Testis (tissue), 3 donors: ENCODE results near the gene IL23A. TPM values are rescaled to one million over a fixed set of nuclear protein-coding genes. Genes with fewer than 3 reads are reported as not detected.
A peak's percentile ranks its signal among the peaks of the same experiment; 100 is the strongest.

ENCODE experiments used
- DNase-seq: peaks from one replicate; pipeline ENCODE4 v3.0.0-alpha.2; 2019
- H3K27ac ChIP-seq, 2 donors: fragments of 200-600 bp; sonication (generic); one replicate each; pipeline ENCODE4 v1.5.1; 2019
- H3K27me3 ChIP-seq: fragments of 200-600 bp; sonication (generic); one replicate; pipeline ENCODE4 v1.5.1; 2019
- H3K36me3 ChIP-seq: fragments of 200-600 bp; sonication (generic); one replicate; pipeline ENCODE4 v1.5.1; 2017; ENCODE audit warnings: low read depth; ENCODE audit errors: missing control alignments
- H3K4me1 ChIP-seq: fragments of 200-600 bp; sonication (generic); one replicate; pipeline ENCODE4 v1.5.1; 2019
- H3K4me3 ChIP-seq, 2 donors: fragments of 200-600 bp; sonication (generic); one replicate each; pipeline ENCODE4 v1.5.1; 2017 to 2019
- H3K9me3 ChIP-seq: fragments of 200-600 bp; sonication (generic); one replicate; pipeline ENCODE4 v1.5.1; 2017
- CTCF ChIP-seq, 3 experiments: fragments of 450-650 bp in 2 of 3; fragments of 200-600 bp in 1 of 3; sonication (generic) in 1 of 3; IDR thresholded peaks; one replicate each; pipeline ENCODE4 v1.5.1; 2016 to 2019; ENCODE audit warnings: antibody characterized with exemption in 3 of 3, mild to moderate bottlenecking in 2 of 3, moderate library complexity in 1 of 3
- POLR2A ChIP-seq: fragments of 450-650 bp; IDR thresholded peaks from one replicate; pipeline ENCODE4 v1.6.1; 2017; ENCODE audit warnings: antibody characterized with exemption, mild to moderate bottlenecking, moderate library complexity
- whole genome bisulfite sequencing, 2 donors: methylation state at CpG; one replicate each; pipeline ENCODE4 v1.1.5; 2018; 5-methylcytosine and 5-hydroxymethylcytosine counted together
- intact Hi-C: fragments of 100-400 bp; cut with DNase I; formaldehyde crosslinking; loops from one replicate; pipeline ENCODE4 v1.15.1; 2023; ENCODE audit warnings: low total_unique reads
- polyA plus RNA-seq: library from polyadenylated mRNA; stranded (reverse); fragments of 350-450 nt; fragmentation: Illumina TruSeq; extraction: RNeasy Lipid Tissue Mini Kit (QIAGEN cat#74804); gene quantifications from one replicate; pipeline ENCODE4 v1.2.3, GENCODE V29; 2014; ENCODE audit warnings: low read depth, low replicate concordance; ENCODE audit not compliant: insufficient read depth
- total RNA-seq, 2 donors: library from RNA; depleted of rRNA; stranded (reverse); fragments of >200 nt; gene quantifications; one replicate each; pipeline ENCODE4 v1.2.3, GENCODE V29; 2016

Gene IL23A
- total and polyA plus RNA-seq, 3 donors from 2014 or later, result 8.1 to 34.9 (median 8.4) TPM

DNA sequence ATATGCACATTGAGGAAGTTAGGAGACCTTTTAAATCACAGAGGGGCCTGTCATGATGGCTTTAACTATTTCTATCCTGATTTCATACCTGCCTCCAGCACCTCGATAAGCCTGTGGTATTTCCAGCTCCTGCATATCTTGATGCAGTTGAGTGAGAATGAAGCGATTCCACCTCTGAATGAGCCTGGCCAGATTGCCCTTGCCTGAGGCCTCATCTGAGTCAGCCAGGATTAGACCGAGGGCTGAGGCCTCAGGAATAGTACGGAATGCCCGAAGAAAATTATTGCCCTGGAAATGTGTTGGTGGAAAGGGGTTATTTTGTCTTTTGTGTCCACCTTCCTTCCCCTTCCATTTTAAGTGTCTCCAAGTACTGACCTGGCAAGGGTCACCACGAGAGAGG is 14.5 kb upstream of the IL23A start:
- WGBS, 2 donors, result 89 to 91% methylated on average over 6 of the region's 6 CpGs

GRCh38 chr12:56326126-56326525 is 12.6 kb upstream of the IL23A start:
- Histone ChIP-seq H3K27ac (no peak overlapping the region), H3K4me1 (no peaks in the 10 kb centered on the region), H3K4me3 (no peak overlapping the region), H3K27me3 (no peaks in the 10 kb centered on the region), H3K36me3 (no peaks in the 10 kb centered on the region), H3K9me3 (no peaks in the 10 kb centered on the region)
- 95 to 99% methylated on average over 8 of the region's 8 CpGs for whole genome bisulfite sequencing, 2 donors
- no peak for DNase-seq
- intact Hi-C loops, result no loop called here
- no peak for TF ChIP-seq POLR2A
- TF ChIP-seq CTCF (IDR thresholded peaks at IDR 0.05), result no peak

More for the DNA sequence above, 14.5 kb upstream of the IL23A start:
- DNase-seq, result no peak
- Histone ChIP-seq H3K9me3 (no peaks in the 10 kb centered on the region), H3K27ac (no peak overlapping the region), H3K4me1 (no peaks in the 10 kb centered on the region), H3K36me3 (no peaks in the 10 kb centered on the region), H3K27me3 (no peaks in the 10 kb centered on the region), H3K4me3 (no peak overlapping the region)
- no peak for TF ChIP-seq CTCF (IDR thresholded peaks at IDR 0.05)
- intact Hi-C loops, result no loop called here

- TF ChIP-seq POLR2A, result no peak
- no peak for TF ChIP-seq CTCF (IDR thresholded peaks at IDR 0.05)
- Histone ChIP-seq H3K27me3 (no peaks in the 10 kb centered on the region), H3K36me3 (no peaks in the 10 kb centered on the region), H3K4me1 (no peaks in the 10 kb centered on the region), H3K4me3 (no peak overlapping the region), H3K27ac (no peak overlapping the region), H3K9me3 (no peaks in the 10 kb centered on the region)
- no peak for DNase-seq
- intact Hi-C loops, result no loop called here
- WGBS, 2 donors, result 80 to 91% methylated on average over 5 to 6 of the region's 6 CpGs
Measured at GRCh38 chr12:56326533-56326932, 12.2 kb upstream of the IL23A start.

- TF ChIP-seq POLR2A, result no peak
- WGBS, 2 donors, result 96 to 97% methylated on average over 7 of the region's 7 CpGs
- DNase-seq, result no peak
Measured at GRCh38 chr12:56330936-56331490, 7.7 kb upstream of the IL23A start.

GRCh38 chr12:56332512-56333196 is 6.0 kb upstream of the IL23A start:
- WGBS, 2 donors, result 76 to 83% methylated on average over 10 to 11 of the region's 11 CpGs
- intact Hi-C loops, result no loop called here
- H3K27ac ChIP-seq, result peak overlapping the region; percentile 90 to 93

More at GRCh38 chr12:56330936-56331490, 7.7 kb upstream of the IL23A start:
- Histone ChIP-seq H3K27ac (no peak overlapping the region), H3K9me3 (no peaks in the 10 kb centered on the region), H3K4me1 (no peaks in the 10 kb centered on the region), H3K36me3 (no peaks in the 10 kb centered on the region), H3K4me3 (no peak overlapping the region), H3K27me3 (no peaks in the 10 kb centered on the region)
- intact Hi-C loops, result no loop called here

More at GRCh38 chr12:56332512-56333196, 6.0 kb upstream of the IL23A start:
- DNase-seq, result no peak
- no peaks in the 10 kb centered on the region for H3K27me3 ChIP-seq
- H3K36me3 ChIP-seq, result no peaks in the 10 kb centered on the region
- H3K9me3 ChIP-seq, result no peaks in the 10 kb centered on the region
- no peak for TF ChIP-seq CTCF (IDR thresholded peaks at IDR 0.05)
- no peak for TF ChIP-seq POLR2A
- H3K4me1 ChIP-seq, result no peaks in the 10 kb centered on the region
- peak overlapping the region; percentile 65 to 82 for H3K4me3 ChIP-seq
